ENCODE results near the gene DNAJC22.

The DNAJC22 gene

DNA sequence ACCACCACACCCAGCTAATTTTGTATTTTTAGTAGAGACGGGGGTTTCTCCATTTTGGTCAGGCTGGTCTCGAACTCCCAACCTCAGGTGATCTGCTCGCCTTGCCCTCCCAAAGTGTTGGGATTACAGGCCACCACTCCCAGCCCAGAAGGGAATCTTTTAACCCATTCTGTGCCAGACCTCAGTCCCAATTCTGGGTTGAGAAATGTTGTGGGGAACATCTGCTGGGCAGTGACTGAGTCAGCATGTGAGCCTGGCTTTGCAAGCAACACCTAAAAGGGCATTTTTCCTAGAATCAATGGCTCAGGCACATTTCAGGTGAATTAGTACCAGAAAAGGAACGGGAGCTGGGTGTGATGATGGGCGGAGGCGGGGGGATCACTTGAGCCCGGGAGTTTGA lies 13.0 kb downstream of the DNAJC22 start:
- Histone ChIP-seq H3K4me3 (ENCODE audit: low read depth, low read length, poor library complexity, severe bottlenecking) (no peak overlapping the region), H2AFZ (ENCODE audit: low read length) (no peak overlapping the region), H3K27ac (ENCODE audit: low read depth, low read length, poor library complexity, severe bottlenecking) (no peak overlapping the region), H3K9me3 (ENCODE audit: low read length) (no peaks in the 10 kb centered on the region), H3K27me3 (ENCODE audit: insufficient read depth, low read length) (no peaks in the 10 kb centered on the region), H3K4me1 (ENCODE audit: insufficient read depth, low read length, severe bottlenecking) (no peaks in the 10 kb centered on the region), H3K36me3 (ENCODE audit: insufficient read depth, low read length) (no peaks in the 10 kb centered on the region), H3K9me2 (ENCODE audit: low read depth, low read length) (no peaks in the 10 kb centered on the region), H4K20me1 (ENCODE audit: insufficient read depth, low read length) (no peaks in the 10 kb centered on the region), H3K79me2 (ENCODE audit: insufficient read depth, low read length) (no peaks in the 10 kb centered on the region), H3F3A (ENCODE audit: insufficient read depth, low read length) (no peaks in the 10 kb centered on the region), H3K9ac (ENCODE audit: low read length) (no peak overlapping the region), H3K4me2 (ENCODE audit: low read length) (no peak overlapping the region)
- no peak for TF ChIP-seq EZH2 (IDR thresholded peaks at IDR 0.05; ENCODE audit: borderline replicate concordance, low read length)
- TF ChIP-seq, protein P1, sequence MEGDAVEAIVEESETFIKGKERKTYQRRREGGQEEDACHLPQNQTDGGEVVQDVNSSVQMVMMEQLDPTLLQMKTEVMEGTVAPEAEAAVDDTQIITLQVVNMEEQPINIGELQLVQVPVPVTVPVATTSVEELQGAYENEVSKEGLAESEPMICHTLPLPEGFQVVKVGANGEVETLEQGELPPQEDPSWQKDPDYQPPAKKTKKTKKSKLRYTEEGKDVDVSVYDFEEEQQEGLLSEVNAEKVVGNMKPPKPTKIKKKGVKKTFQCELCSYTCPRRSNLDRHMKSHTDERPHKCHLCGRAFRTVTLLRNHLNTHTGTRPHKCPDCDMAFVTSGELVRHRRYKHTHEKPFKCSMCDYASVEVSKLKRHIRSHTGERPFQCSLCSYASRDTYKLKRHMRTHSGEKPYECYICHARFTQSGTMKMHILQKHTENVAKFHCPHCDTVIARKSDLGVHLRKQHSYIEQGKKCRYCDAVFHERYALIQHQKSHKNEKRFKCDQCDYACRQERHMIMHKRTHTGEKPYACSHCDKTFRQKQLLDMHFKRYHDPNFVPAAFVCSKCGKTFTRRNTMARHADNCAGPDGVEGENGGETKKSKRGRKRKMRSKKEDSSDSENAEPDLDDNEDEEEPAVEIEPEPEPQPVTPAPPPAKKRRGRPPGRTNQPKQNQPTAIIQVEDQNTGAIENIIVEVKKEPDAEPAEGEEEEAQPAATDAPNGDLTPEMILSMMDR (IDR thresholded peaks at IDR 0.05; ENCODE audit: low read length): no peak

DNA sequence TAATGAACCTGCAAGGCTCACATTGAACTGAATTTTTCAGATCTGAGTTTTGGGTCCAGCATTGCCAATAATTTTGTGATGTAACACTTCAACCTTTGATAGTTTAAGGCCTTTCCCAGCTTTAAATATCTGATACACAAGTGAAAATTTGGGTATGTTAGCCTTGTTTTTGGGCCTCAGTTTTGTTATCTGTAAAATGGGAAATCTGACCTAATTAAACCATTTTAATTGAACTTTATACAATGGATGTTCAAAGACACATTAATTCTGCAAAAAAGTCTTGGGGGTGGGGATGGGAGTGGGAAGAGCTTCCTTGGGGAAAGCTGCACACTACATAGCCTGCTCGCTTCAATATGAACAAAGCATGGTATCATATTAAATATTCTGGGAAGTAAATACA lies 15.4 kb downstream of the DNAJC22 start:
- H3K4me1 ChIP-seq (ENCODE audit: insufficient read depth, low read length, severe bottlenecking): peaks cover 6% of the 10 kb centered on the region
- no peaks in the 10 kb centered on the region for H3K9me3 ChIP-seq (ENCODE audit: low read length)
- H3K9me2 ChIP-seq (ENCODE audit: low read depth, low read length): no peaks in the 10 kb centered on the region
- no peaks in the 10 kb centered on the region for H4K20me1 ChIP-seq (ENCODE audit: insufficient read depth, low read length)
- no peaks in the 10 kb centered on the region for H3K27me3 ChIP-seq (ENCODE audit: insufficient read depth, low read length)
- H3K4me2 ChIP-seq (ENCODE audit: low read length): no peak overlapping the region
- TF ChIP-seq EZH2 (IDR thresholded peaks at IDR 0.05; ENCODE audit: borderline replicate concordance, low read length): no peak
- TF ChIP-seq, protein P1 (IDR thresholded peaks at IDR 0.05; ENCODE audit: low read length): no peak
- H3K27ac ChIP-seq (ENCODE audit: low read depth, low read length, poor library complexity, severe bottlenecking): no peak overlapping the region
- H3F3A ChIP-seq (ENCODE audit: insufficient read depth, low read length): no peaks in the 10 kb centered on the region
- no peak overlapping the region for H3K4me3 ChIP-seq (ENCODE audit: low read depth, low read length, poor library complexity, severe bottlenecking)
- H3K79me2 ChIP-seq (ENCODE audit: insufficient read depth, low read length): no peaks in the 10 kb centered on the region
- H3K36me3 ChIP-seq (ENCODE audit: insufficient read depth, low read length): no peaks in the 10 kb centered on the region
- no peak overlapping the region for H3K9ac ChIP-seq (ENCODE audit: low read length)
- H2AFZ ChIP-seq (ENCODE audit: low read length): no peak overlapping the region

DNA sequence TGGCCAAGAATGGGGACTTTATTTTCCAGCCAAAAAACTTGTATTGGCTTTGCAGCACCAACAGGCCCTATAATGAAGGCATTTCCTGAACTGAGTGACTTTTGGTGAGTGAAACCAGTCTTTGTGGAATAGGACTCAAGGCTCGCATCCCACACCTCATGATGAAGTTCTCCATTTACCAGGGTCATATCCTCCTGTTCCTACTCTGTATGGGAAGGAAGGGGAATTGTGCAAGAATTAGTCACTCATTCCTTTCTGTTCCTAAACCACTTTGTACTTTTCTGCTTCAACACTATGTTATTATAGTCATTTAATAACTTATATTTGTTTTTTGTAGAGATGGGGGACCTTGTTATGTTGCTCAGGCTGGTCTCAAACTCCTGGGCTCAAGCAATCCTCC lies 18.3 kb downstream of the DNAJC22 start:
- TF ChIP-seq EZH2 (IDR thresholded peaks at IDR 0.05; ENCODE audit: borderline replicate concordance, low read length): no peak
- TF ChIP-seq, protein P1 (IDR thresholded peaks at IDR 0.05; ENCODE audit: low read length): no peak
- no peak overlapping the region for H3K4me2 ChIP-seq (ENCODE audit: low read length)
- no peaks in the 10 kb centered on the region for H3K36me3 ChIP-seq (ENCODE audit: insufficient read depth, low read length)
- no peak overlapping the region for H3K27ac ChIP-seq (ENCODE audit: low read depth, low read length, poor library complexity, severe bottlenecking)
- no peak overlapping the region for H3K4me3 ChIP-seq (ENCODE audit: low read depth, low read length, poor library complexity, severe bottlenecking)
- peaks cover 27% of the 10 kb centered on the region for H3K4me1 ChIP-seq (ENCODE audit: insufficient read depth, low read length, severe bottlenecking)
- no peaks in the 10 kb centered on the region for H3K27me3 ChIP-seq (ENCODE audit: insufficient read depth, low read length)
- H3K9me2 ChIP-seq (ENCODE audit: low read depth, low read length): no peaks in the 10 kb centered on the region
- H3K9me3 ChIP-seq (ENCODE audit: low read length): no peaks in the 10 kb centered on the region
- no peaks in the 10 kb centered on the region for H4K20me1 ChIP-seq (ENCODE audit: insufficient read depth, low read length)
- no peak overlapping the region for H3K9ac ChIP-seq (ENCODE audit: low read length)
- peaks cover 20% of the 10 kb centered on the region for H3K79me2 ChIP-seq (ENCODE audit: insufficient read depth, low read length)
- H2AFZ ChIP-seq (ENCODE audit: low read length): no peak overlapping the region
- no peaks in the 10 kb centered on the region for H3F3A ChIP-seq (ENCODE audit: insufficient read depth, low read length)

All from OCI-LY1 (cell line).